GM21515 (cell line): ENCODE measurements around the gene DVL1.
"Not testable (repeated sequence)": the region's sequence is repeated elsewhere in the genome, so short reads cannot be mapped to it uniquely, and the experiment has no call there.

Source experiments
- ATAC-seq: cut with Tn5 transposase; IDR thresholded peaks from one replicate; pipeline ENCODE4 v1.9.1; 2021; ENCODE audit not compliant: unreplicated experiment

The DVL1 gene

GRCh38 chr1:1328254-1328653 lies 21.0 kb downstream of the DVL1 start:
- ATAC-seq: no peak

- no peak for ATAC-seq
Observed at GRCh38 chr1:1327291-1327690, 21.9 kb downstream of the DVL1 start.

DNA sequence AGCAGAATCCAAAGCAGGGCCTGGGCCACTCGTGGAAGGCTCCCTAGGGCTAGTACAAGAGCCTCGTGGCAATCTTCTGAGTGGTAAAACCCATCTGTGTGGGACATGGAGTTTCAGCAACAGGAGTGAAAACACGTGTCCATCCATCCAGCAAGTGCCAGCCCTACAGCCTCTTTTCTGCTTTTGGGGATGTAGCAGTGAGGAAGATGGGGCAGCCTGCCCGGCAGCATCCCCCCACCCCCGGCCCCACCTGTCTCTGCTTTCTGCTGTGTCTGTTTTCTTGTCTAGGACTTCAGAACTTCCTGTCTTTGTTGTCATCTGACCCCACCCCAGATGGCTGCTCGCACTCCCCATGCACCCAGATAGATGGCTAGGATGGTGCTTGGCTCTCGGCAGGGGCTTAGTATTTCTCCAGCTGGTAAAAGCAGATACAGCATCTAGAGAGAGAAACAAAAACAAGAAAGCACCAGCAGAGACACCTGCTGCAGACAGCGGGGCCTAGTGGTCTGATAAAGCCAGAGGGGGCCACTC lies 23.1 kb downstream of the DVL1 start:
- ATAC-seq: no peak

- ATAC-seq: no peak
Observed at GRCh38 chr1:1325288-1326074, 23.7 kb downstream of the DVL1 start.

- ATAC-seq: peak; percentile 67
Observed at GRCh38 chr1:1324524-1325287, 24.5 kb downstream of the DVL1 start, which contains the start of the genes CPTP and INTS11. Gene CPTP, plus strand, starts transcription at chr1:1324802. Its CDS starts 2,109 bp downstream, at chr1:1326911. Gene INTS11, minus strand, starts transcription at chr1:1324660. Its CDS starts 52 bp downstream, at chr1:1324608.

DNA sequence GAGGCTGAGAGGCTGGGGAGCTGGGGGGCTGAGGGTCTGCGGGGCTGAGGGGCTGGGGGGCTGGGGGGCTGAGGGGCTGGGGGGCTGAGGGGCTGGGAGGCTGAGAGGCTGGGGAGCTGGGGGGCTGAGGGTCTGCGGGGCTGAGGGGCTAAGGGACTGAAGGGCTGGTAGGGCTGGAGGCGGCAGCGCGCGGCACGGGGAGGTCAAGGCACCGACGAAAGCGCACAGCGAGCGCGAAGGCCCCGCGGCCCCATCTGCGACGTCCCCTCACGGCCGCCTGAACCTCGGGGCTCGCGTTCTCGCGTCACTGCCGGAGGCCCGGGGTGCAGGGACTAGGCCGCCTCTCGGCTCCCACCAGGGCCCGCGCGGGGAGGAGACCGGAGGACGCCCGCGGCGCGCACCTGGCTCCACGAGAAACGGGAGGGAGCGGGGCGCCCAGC lies 25.1 kb downstream of the DVL1 start:
- ATAC-seq: peak; percentile 17

DNA sequence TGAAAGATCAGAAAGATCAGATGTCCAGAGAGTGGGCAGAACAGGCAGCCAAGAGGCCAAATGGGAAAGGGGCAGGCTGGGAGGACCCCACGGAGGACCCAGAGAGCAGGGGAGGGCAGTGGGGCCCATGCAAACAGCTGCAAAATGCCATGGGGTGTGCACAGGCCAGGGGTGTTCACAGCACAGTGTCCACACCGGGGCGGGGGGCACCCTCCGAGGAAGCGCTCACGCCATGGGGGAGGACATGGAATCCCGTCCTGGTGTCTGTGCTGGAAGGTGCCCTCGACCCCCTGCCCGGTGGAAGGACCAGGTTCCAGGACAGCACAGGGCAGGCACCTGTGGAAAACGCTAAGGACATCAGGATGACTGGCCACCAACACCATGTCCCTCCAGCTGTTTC lies 26.3 kb downstream of the DVL1 start:
- no peak for ATAC-seq

- ATAC-seq: no peak
Observed at GRCh38 chr1:1322418-1322817, 26.8 kb downstream of the DVL1 start.

DNA sequence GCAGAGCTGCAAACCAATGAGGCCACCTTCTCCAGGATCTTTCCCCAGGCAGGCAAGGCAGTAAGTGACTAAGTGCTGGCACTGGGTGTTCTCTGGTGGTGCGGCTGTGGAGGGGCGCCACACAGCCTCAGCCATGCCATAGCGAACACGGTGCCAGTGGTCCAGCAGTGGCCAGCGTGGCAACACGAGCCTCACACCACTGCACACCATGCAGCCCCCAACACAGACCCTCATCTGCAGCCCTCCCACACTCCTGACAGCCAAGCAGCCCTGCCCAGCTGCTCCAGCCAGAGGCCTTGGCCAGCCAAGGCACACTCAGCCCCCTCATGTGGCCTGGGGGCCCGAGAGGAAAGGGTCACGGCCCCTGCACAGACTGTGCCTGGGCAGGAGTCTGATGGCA lies 27.7 kb downstream of the DVL1 start:
- no peak for ATAC-seq

- no peak for ATAC-seq
Observed at GRCh38 chr1:1320666-1321448, 28.4 kb downstream of the DVL1 start.

GRCh38 chr1:1319646-1319941 lies 29.6 kb downstream of the DVL1 start:
- ATAC-seq: no peak

- ATAC-seq: no peak
Observed at GRCh38 chr1:1318777-1319645, 30.2 kb downstream of the DVL1 start.

GRCh38 chr1:1318131-1318652 lies 31.0 kb downstream of the DVL1 start:
- ATAC-seq: no peak

DNA sequence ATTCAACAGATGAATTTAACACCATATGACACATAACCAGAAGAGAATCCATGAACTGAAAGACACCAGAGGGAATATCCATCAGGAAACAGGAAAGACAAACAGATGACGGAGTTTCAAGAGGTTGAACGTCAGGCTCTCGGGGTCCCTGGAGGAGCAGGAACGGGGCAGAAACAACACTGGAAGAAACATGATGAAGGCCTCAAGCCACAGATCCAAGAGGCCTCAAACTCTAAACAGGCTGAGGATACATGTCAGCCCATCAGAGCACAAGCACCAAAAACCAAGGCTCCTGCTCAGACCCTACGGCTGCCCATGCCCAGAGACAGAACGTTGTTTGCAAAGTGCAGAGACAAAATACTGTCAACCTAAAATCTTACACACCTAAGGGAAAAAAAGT lies 31.8 kb downstream of the DVL1 start:
- ATAC-seq: no peak

GRCh38 chr1:1316199-1316598 lies 33.0 kb downstream of the DVL1 start:
- ATAC-seq: not testable (repeated sequence)

DNA sequence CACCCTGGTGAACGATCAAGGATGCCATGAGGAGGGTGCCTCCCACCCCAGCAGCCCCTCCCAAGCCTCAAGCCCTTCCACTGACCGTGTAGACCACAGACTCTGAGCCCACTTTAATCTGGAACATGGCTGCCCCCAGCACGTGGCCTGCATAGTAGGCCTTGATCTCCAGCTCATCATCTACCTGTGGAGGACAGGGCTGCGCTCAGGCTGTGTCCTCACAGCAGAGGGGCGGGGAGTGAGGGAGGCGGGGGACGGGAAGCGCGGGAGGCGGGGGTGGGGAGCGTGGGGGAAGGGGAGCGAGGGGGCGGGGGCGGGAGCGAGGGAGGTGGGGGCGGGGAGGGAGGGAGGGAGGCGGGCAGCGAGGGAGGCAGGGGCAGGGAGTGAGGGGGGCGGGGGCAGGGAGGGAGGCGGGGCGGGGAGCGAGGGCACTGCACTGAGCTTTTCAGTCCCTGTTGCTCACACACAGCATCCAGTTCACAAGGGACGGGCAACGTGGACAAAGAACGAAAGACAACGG lies 33.7 kb downstream of the DVL1 start:
- no peak for ATAC-seq

- no peak for ATAC-seq
Observed at GRCh38 chr1:1314678-1315335, 34.4 kb downstream of the DVL1 start.

- no peak for ATAC-seq
Observed at GRCh38 chr1:1314237-1314586, 35.0 kb downstream of the DVL1 start.

- ATAC-seq: no peak
Observed at GRCh38 chr1:1313500-1314236, 35.5 kb downstream of the DVL1 start.
